ENCODE results near the gene CHMP2A.
A peak's percentile ranks its signal among the peaks of the same experiment; 100 is the strongest.
"Not testable (repeated sequence)": the region's sequence is repeated elsewhere in the genome, so short reads cannot be mapped to it uniquely, and the experiment has no call there.

The CHMP2A gene

GRCh38 chr19:58545286-58546018, 9.5 kb downstream of the CHMP2A start:
- no peak for TF ChIP-seq GABPA (IDR thresholded peaks at IDR 0.05; ENCODE audit: low read depth)
- TF ChIP-seq SPI1 (IDR thresholded peaks at IDR 0.05; ENCODE audit: borderline replicate concordance, low read depth) = no peak
- TF ChIP-seq CTCF (IDR thresholded peaks at IDR 0.05; ENCODE audit: insufficient read depth, low read length) = no peak
- TF ChIP-seq REST (IDR thresholded peaks at IDR 0.05; ENCODE audit: insufficient replicate concordance, low read depth) = no peak
- TF ChIP-seq POLR2AphosphoS5 (IDR thresholded peaks at IDR 0.05; ENCODE audit: low read depth) = no peak
- no peaks in the 10 kb centered on the region for H3K27me3 ChIP-seq (ENCODE audit: insufficient read depth, poor library complexity, severe bottlenecking)
- peak overlapping the region; percentile 99 for H3K4me3 ChIP-seq (replicated peaks; ENCODE audit: insufficient read depth, low read length)
- no peak for DNase-seq (ENCODE audit: low read depth in 1 of 2, low spot score in 1 of 2)
- peak overlapping the region; percentile 74 for H3K27ac ChIP-seq (replicated peaks)

- peak; percentile 9; the same call in 1 of the 2 replicates for TF ChIP-seq POLR2AphosphoS5 (IDR thresholded peaks at IDR 0.05; ENCODE audit: low read depth)
- no peak for TF ChIP-seq SPI1 (IDR thresholded peaks at IDR 0.05; ENCODE audit: borderline replicate concordance, low read depth)
- no peak for TF ChIP-seq GABPA (IDR thresholded peaks at IDR 0.05; ENCODE audit: low read depth)
- TF ChIP-seq REST (IDR thresholded peaks at IDR 0.05; ENCODE audit: insufficient replicate concordance, low read depth) = no peak
- Histone ChIP-seq H3K4me3 (replicated peaks; ENCODE audit: insufficient read depth, low read length) (peak overlapping the region; percentile 99), H3K27me3 (ENCODE audit: insufficient read depth, poor library complexity, severe bottlenecking) (no peaks in the 10 kb centered on the region), H3K27ac (replicated peaks) (peak overlapping the region; percentile 76)
- peak in 1 of 2 experiments; percentile 55 for DNase-seq (ENCODE audit: low read depth in 1 of 2, low spot score in 1 of 2)
These were observed 10.2 kb downstream of the CHMP2A start for GRCh38 chr19:58544591-58545285.

- Histone ChIP-seq H3K27me3 (ENCODE audit: insufficient read depth, poor library complexity, severe bottlenecking) (no peaks in the 10 kb centered on the region), H3K4me3 (replicated peaks; ENCODE audit: insufficient read depth, low read length) (peak within 1 kb of the TSS; percentile 99), H3K27ac (replicated peaks) (peak within 1 kb of the TSS; percentile 76)
- DNase-seq (ENCODE audit: low read depth in 1 of 2, low spot score in 1 of 2) = peak; percentile 99
- TF ChIP-seq SPI1 (IDR thresholded peaks at IDR 0.05; ENCODE audit: borderline replicate concordance, low read depth) = 0 out of 2 replicates have a peak, but pooled peaks have one; percentile 30
- no peak for TF ChIP-seq CTCF (IDR thresholded peaks at IDR 0.05; ENCODE audit: insufficient read depth, low read length)
- TF ChIP-seq POLR2AphosphoS5 (IDR thresholded peaks at IDR 0.05; ENCODE audit: low read depth) = peak; percentile 97
These were observed 10.9 kb downstream of the CHMP2A start, which contains the start of gene TRIM28 for GRCh38 chr19:58543826-58544590. TRIM28 (plus strand) TSS chr19:58544064; CDS start chr19:58544758, 694 bp downstream.

DNA sequence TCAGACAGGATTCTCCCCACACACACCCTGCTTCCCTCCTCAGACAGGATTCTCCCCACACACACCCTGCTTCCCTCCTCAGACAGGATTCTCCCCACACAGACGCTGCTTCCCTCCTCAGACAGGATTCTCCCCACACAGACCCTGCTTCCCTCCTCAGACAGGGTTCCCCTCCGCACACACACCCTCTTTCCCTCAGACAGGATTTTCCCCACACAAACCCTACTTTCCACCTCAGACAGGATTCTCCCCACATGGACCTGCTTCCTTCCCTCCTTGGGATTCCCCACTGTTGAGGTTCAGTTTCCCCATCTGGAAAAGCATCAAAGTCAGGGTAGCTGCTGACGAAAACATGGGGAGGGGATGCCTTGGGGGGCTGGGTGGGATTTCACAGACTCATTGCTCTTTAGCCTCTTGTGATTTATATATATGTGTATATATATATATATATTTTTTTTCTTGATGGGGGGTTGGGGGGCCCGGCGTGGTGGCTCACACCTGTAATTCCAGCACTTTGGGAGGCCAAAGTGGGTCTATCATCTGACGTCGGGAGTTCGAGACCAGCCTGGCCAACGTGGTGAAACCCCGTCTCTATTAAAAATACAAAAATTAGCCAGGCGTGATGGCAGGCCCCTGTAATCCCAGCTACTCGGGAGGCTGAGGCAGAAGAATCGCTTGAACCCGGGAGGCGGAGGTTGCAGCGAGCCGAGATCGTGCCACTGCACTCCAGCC, 12.1 kb downstream of the CHMP2A start:
- H3K4me3 ChIP-seq (replicated peaks; ENCODE audit: insufficient read depth, low read length); DNase-seq (ENCODE audit: low read depth in 1 of 2, low spot score in 1 of 2); H3K27me3 ChIP-seq (ENCODE audit: insufficient read depth, poor library complexity, severe bottlenecking): not testable (repeated sequence)
- peak overlapping the region; percentile 76 for H3K27ac ChIP-seq (replicated peaks)

DNA sequence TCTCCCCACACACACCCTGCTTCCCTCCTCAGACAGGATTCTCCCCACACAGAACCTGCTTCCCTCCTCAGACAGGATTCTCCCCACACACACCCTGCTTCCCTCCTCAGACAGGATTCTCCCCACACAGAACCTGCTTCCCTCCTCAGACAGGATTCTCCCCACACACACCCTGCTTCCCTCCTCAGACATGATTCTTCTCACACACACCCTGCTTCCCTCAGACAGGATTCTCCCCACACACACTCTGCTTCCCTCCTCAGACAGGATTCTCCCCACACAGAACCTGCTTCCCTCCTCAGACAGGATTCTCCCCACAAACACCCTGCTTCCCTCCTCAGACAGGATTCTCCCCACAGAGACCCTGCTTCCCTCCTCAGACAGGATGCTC, 15.7 kb downstream of the CHMP2A start:
- not testable (repeated sequence) for H3K4me3 ChIP-seq (replicated peaks; ENCODE audit: insufficient read depth, low read length); H3K27ac ChIP-seq (replicated peaks); DNase-seq (ENCODE audit: low read depth in 1 of 2, low spot score in 1 of 2); H3K27me3 ChIP-seq (ENCODE audit: insufficient read depth, poor library complexity, severe bottlenecking)
